ENCODE results near the gene MRPS7. TPM values are rescaled to one million over a fixed set of nuclear protein-coding genes. Genes with fewer than 3 reads are reported as not detected.

MRPS7 gene
- total and polyA plus RNA-seq, 2 donors (not counting 3 experiments of a cell fraction or from before 2014, with no cell fraction given): 79.8 to 82.8 TPM

DNA sequence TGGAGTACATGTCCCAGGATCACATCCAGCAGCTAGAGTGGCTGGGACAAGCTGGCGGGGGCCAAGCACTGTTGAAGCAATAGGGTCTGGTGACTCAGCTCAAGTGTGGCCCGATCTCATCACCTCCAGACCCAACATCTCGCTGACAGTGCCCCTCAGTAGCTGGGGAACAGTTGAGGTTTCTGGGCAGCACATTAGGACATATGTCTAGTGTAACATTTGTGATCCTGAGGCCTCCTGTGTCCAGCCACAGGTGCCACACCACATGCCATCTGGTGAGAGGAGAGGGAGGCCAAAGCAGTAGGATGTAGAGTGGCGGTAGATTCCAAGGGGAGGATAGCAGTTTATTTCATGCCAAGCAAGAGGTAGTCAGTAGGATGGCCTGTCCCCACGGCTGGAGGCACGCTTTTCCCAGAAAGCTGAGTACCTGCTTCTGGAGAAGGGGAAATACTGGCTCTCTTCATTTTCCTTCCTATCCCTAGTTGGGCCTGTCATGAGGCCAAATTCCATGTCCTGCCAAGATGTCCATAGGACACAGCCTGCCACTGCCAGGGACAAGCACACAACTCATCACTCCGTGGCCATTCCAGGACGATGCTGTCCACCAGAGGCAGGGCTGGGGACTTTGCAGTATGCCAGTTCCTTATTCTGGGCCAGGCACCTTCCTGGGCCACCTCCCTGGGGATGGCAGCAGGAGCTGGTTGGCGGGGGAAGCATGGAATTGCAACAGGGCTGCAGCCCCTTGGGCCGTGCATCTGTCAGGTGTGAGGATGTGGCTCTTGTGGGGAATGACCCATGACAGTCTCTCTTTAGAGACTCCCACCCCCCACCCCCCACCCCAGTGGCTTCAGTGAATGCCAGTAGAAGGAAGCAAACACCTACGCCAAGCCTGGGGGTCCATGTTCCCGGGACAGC is 24.3 kb upstream of the MRPS7 start:
- Histone ChIP-seq H3K9ac (replicated peaks; ENCODE audit: extremely low read depth, insufficient read depth, low read length) (no peak overlapping the region), H3K36me3 (ENCODE audit: control insufficient read depth in 2 of 2, extremely low read depth in 1 of 2, insufficient read depth in 2 of 2, low read length in 2 of 2) (peaks cover 11 to 46% of the 10 kb centered on the region in 2 experiments), H3K27me3 (ENCODE audit: control insufficient read depth in 2 of 2, insufficient read depth in 2 of 2, low read length in 2 of 2) (no peaks in the 10 kb centered on the region), H3K4me1 (ENCODE audit: control insufficient read depth, extremely low read depth, insufficient read depth, low read length) (no peaks in the 10 kb centered on the region), H3K79me2 (ENCODE audit: control insufficient read depth, insufficient read depth, low read length) (no peaks in the 10 kb centered on the region), H4K20me1 (replicated peaks; ENCODE audit: control insufficient read depth, extremely low read depth, insufficient read depth, low read length) (no peaks in the 10 kb centered on the region), H3K9me3 (replicated peaks; ENCODE audit: control insufficient read depth, insufficient read depth, low read length) (no peaks in the 10 kb centered on the region), H3K4me3 (replicated peaks in 1 of 3; ENCODE audit: insufficient read depth in 1 of 3, low read depth in 1 of 3, low read length in 3 of 3) (no peak overlapping the region), H3K27ac (ENCODE audit: insufficient read depth, low read depth, low read length) (no peak overlapping the region), H3K9me1 (replicated peaks; ENCODE audit: control insufficient read depth, extremely low read depth, insufficient read depth, low read length) (no peaks in the 10 kb centered on the region), H3K4me2 (ENCODE audit: insufficient read depth, low read length) (no peak overlapping the region), H2AFZ (ENCODE audit: low read depth, low read length) (no peak overlapping the region)
- FAIRE-seq (no peak), DNase-seq (ENCODE audit: low read depth, low spot score) (no peak)
- dilution Hi-C loops (cut with MboI; ENCODE audit: extremely low pct_ligation_motif_present, low sequenced_read_pairs): no loop called here
- no peak for TF ChIP-seq EZH2 (IDR thresholded peaks at IDR 0.05; ENCODE audit: borderline replicate concordance, low read depth, low read length, severe bottlenecking)
- TF ChIP-seq, protein P1, sequence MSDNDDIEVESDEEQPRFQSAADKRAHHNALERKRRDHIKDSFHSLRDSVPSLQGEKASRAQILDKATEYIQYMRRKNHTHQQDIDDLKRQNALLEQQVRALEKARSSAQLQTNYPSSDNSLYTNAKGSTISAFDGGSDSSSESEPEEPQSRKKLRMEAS (IDR thresholded peaks at IDR 0.05; ENCODE audit: insufficient read depth, insufficient read length): no peak
- no peak for TF ChIP-seq MYC (IDR thresholded peaks at IDR 0.05; ENCODE audit: low read depth, low read length)
- no peak for TF ChIP-seq FOS (IDR thresholded peaks at IDR 0.05; ENCODE audit: borderline replicate concordance, insufficient read depth, low read length)
- no peak for TF ChIP-seq POLR2AphosphoS5 (IDR thresholded peaks at IDR 0.05; ENCODE audit: insufficient read depth, low read depth, low read length)
- TF ChIP-seq, protein P2, sequence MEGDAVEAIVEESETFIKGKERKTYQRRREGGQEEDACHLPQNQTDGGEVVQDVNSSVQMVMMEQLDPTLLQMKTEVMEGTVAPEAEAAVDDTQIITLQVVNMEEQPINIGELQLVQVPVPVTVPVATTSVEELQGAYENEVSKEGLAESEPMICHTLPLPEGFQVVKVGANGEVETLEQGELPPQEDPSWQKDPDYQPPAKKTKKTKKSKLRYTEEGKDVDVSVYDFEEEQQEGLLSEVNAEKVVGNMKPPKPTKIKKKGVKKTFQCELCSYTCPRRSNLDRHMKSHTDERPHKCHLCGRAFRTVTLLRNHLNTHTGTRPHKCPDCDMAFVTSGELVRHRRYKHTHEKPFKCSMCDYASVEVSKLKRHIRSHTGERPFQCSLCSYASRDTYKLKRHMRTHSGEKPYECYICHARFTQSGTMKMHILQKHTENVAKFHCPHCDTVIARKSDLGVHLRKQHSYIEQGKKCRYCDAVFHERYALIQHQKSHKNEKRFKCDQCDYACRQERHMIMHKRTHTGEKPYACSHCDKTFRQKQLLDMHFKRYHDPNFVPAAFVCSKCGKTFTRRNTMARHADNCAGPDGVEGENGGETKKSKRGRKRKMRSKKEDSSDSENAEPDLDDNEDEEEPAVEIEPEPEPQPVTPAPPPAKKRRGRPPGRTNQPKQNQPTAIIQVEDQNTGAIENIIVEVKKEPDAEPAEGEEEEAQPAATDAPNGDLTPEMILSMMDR (IDR thresholded peaks at IDR 0.05; ENCODE audit: extremely low read depth in 1 of 2, insufficient read depth in 1 of 2, low read depth in 1 of 2, low read length in 2 of 2): no peak
- TF ChIP-seq JUN (IDR thresholded peaks at IDR 0.05; ENCODE audit: borderline replicate concordance, insufficient read depth, insufficient read length, low read depth): no peak
- no peak for TF ChIP-seq POLR2A (IDR thresholded peaks at IDR 0.05; ENCODE audit: low read depth, low read length)
- no peak for TF ChIP-seq GATA2 (IDR thresholded peaks at IDR 0.05; ENCODE audit: insufficient read depth, insufficient read length, low read depth, low read length)
- no TSS peak for BruUV-seq (replicated peaks)
- intact Hi-C loops (cut with micrococcal nuclease): no loop called here
- CTCF ChIA-PET: interaction anchor here (1.0 to 7.6 kb wide), 7 partner anchors 13 to 276 kb away, joined by 3 to 91 read pairs (median 7); partner anchors contain the start of gene MIF4GD
- POLR2A ChIA-PET: no interaction called here

Data from endothelial cell of umbilical vein (primary cell).